ENCODE measurements around the gene LTBP1. TPM values are rescaled to one million over a fixed set of nuclear protein-coding genes. Genes with fewer than 3 reads are reported as not detected.
"Not testable (repeated sequence)": the region's sequence is repeated elsewhere in the genome, so short reads cannot be mapped to it uniquely, and the experiment has no call there.

Gene LTBP1
- total RNA-seq, 4 donors from 2014 or later, result 3.8 to 20.8 (median 11.3) TPM

GRCh38 chr2:33167622-33168245, 221.0 kb downstream of the LTBP1 start:
- H3K4me3 ChIP-seq (ENCODE audit: low read depth, poor library complexity, severe bottlenecking), result no peak overlapping the region
- intact Hi-C loops (cut with DNase I; ENCODE audit: low total_unique reads), result no loop called here
- no peak for DNase-seq (ENCODE audit: low spot score in 2 of 2)
- TF ChIP-seq CTCF (IDR thresholded peaks at IDR 0.05) (no peak), POLR2A (IDR thresholded peaks at IDR 0.05) (no peak)
- WGBS, 2 donors, result 69 to 78% methylated on average over 3 of the region's 3 CpGs

GRCh38 chr2:33168425-33168824, 221.7 kb downstream of the LTBP1 start:
- no peak for TF ChIP-seq CTCF (IDR thresholded peaks at IDR 0.05)
- no peak overlapping the region for H3K4me3 ChIP-seq (ENCODE audit: low read depth, poor library complexity, severe bottlenecking)
- intact Hi-C loops (cut with DNase I; ENCODE audit: low total_unique reads), result no loop called here
- no peak for DNase-seq (ENCODE audit: low spot score in 2 of 2)

GRCh38 chr2:33168922-33169321, 222.2 kb downstream of the LTBP1 start:
- no peak for DNase-seq (ENCODE audit: low spot score in 2 of 2)
- H3K4me3 ChIP-seq (ENCODE audit: low read depth, poor library complexity, severe bottlenecking), result no peak overlapping the region
- intact Hi-C loops (cut with DNase I; ENCODE audit: low total_unique reads), result no loop called here
- WGBS, 2 donors, result 63 to 65% methylated on average over 4 of the region's 4 CpGs
- TF ChIP-seq POLR2A (IDR thresholded peaks at IDR 0.05) (no peak), CTCF (IDR thresholded peaks at IDR 0.05) (no peak)

- H3K4me3 ChIP-seq (ENCODE audit: low read depth, poor library complexity, severe bottlenecking); intact Hi-C loops (cut with DNase I; ENCODE audit: low total_unique reads); DNase-seq (ENCODE audit: low spot score in 2 of 2): not testable (repeated sequence)
- 90 to 97% methylated on average over 15 to 16 of the region's 16 CpGs for WGBS, 2 donors
These were observed 223.5 kb downstream of the LTBP1 start for GRCh38 chr2:33170251-33170650.

- H3K4me3 ChIP-seq (ENCODE audit: low read depth, poor library complexity, severe bottlenecking), result no peak overlapping the region
- DNase-seq (ENCODE audit: low spot score in 2 of 2), result no peak
- WGBS, 2 donors, result 0 to 94% methylated on average over 1 of the region's 1 CpG
- intact Hi-C loops (cut with DNase I; ENCODE audit: low total_unique reads), result no loop called here
- TF ChIP-seq POLR2A (IDR thresholded peaks at IDR 0.05) (no peak), CTCF (IDR thresholded peaks at IDR 0.05) (no peak)
These were observed 230.9 kb downstream of the LTBP1 start for GRCh38 chr2:33177627-33178026.

GRCh38 chr2:33178209-33178608, 231.5 kb downstream of the LTBP1 start:
- TF ChIP-seq CTCF (IDR thresholded peaks at IDR 0.05) (no peak), POLR2A (IDR thresholded peaks at IDR 0.05) (no peak)
- WGBS, 2 donors, result 91% methylated on average over 5 of the region's 5 CpGs
- DNase-seq (ENCODE audit: low spot score in 2 of 2), result no peak
- H3K4me3 ChIP-seq (ENCODE audit: low read depth, poor library complexity, severe bottlenecking), result no peak overlapping the region
- intact Hi-C loops (cut with DNase I; ENCODE audit: low total_unique reads), result no loop called here

Measured in lower leg skin (tissue), 4 donors.